MG63 (cell line): ENCODE results near the gene INO80D. TPM values are rescaled to one million over a fixed set of nuclear protein-coding genes. Genes with fewer than 3 reads are reported as not detected.
"Not testable (repeated sequence)": the region's sequence is repeated elsewhere in the genome, so short reads cannot be mapped to it uniquely, and the experiment has no call there.

Source experiments
- DNase-seq: peaks from one replicate; pipeline ENCODE4 v3.0.0-alpha.2; 2020
- H3K27me3 ChIP-seq: fragments of 250-450 bp; sonication (Bioruptor Pico); 2 replicates; pipeline ENCODE4 v1.5.1; 2020; ENCODE audit warnings: mild to moderate bottlenecking, moderate library complexity
- H3K36me3 ChIP-seq: fragments of 250-450 bp; sonication (Bioruptor Pico); 2 replicates; pipeline ENCODE4 v1.5.1; 2020; ENCODE audit warnings: mild to moderate bottlenecking, moderate library complexity
- H3K4me3 ChIP-seq: fragments of 250-450 bp; sonication (Bioruptor Pico); 2 replicates; pipeline ENCODE4 v1.5.1; 2020; ENCODE audit warnings: mild to moderate bottlenecking, moderate library complexity
- H3K9me3 ChIP-seq: fragments of 250-450 bp; sonication (Bioruptor Pico); 2 replicates; pipeline ENCODE4 v1.5.1; 2020; ENCODE audit warnings: mild to moderate bottlenecking, moderate library complexity
- total RNA-seq: library from RNA; depleted of rRNA; stranded (reverse); fragments of >200 nt; shearing (Covaris generic); gene quantifications from 2 replicates; pipeline ENCODE4 v1.2.3, GENCODE V29; 2014; ENCODE audit warnings: low replicate concordance; rRNA removed

The INO80D gene, protein sequence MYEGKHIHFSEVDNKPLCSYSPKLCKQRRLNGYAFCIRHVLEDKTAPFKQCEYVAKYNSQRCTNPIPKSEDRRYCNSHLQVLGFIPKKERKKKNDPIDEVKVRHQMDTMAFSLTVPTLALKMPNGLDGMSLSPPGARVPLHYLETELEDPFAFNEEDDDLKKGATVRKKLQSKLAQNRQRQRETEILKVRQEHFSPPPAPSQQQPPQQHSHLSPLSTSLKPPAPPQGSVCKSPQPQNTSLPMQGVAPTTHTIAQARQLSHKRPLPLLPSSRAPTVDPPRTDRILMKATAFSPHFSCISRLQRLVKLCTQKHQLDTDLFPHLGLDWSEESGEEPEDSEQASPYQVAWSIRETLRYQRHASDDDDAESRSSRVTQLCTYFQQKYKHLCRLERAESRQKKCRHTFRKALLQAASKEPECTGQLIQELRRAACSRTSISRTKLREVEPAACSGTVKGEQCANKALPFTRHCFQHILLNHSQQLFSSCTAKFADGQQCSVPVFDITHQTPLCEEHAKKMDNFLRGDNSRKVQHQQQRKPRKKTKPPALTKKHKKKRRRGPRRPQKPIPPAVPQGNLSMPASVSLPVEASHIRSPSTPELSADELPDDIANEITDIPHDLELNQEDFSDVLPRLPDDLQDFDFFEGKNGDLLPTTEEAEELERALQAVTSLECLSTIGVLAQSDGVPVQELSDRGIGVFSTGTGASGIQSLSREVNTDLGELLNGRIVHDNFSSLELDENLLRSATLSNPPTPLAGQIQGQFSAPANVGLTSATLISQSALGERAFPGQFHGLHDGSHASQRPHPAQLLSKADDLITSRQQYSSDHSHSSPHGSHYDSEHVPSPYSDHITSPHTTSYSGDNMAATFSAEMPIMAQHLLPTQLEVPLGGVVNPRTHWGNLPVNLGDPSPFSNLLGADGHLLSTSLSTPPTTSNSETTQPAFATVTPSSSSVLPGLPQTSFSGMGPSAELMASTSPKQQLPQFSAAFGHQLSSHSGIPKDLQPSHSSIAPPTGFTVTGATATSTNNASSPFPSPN
- 1.1 and 3.5 TPM in 2 replicates for total RNA-seq

DNA sequence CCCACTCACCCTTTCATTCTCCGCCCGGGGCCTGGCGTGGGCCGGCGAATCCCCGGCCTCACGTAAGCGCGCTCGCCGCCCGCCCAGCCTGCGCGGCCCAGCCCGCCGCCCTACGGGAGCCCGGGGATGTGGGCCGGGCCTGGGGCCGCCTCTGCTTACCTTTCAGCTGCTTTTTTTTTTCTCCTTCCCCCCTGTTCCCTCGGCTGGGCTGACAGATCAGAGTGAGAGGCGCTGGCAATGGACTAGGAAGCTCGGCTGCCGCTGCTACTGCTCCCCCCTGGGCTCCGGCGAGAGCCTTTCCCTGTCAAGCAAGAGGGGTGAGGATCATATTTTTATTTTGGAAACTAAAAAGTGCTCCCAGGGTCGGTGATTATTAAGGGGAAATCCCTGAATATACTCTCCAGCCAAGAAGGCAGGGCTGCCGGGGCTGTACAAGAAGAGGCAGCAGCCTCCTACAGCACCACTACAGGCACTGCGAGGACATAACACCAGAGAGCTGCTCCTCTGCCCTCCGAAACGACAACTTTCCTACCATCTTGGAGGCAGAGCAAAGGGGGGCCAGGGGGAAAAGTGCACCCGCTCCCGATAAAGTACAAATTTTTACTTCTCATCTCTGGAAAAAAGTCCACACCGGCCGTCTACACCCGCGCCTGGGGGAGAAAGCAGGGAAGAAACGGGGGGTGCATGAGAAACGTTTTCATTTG, at the start of gene INO80D:
TSS of gene INO80D (minus strand) at position 433 of the 704 bp plus-strand sequence. CDS start 23,158 bp downstream, outside the sequence.
- peak; percentile 80 for DNase-seq
- peaks cover 12% of the 10 kb centered on the region for H3K36me3 ChIP-seq
- no peaks in the 10 kb centered on the region for H3K9me3 ChIP-seq
- peak within 1 kb of the TSS; percentile 64 for H3K4me3 ChIP-seq
- H3K27me3 ChIP-seq: no peaks in the 10 kb centered on the region

GRCh38 chr2:206127656-206128055, 41.7 kb upstream of the INO80D start:
- H3K27me3 ChIP-seq: no peaks in the 10 kb centered on the region

GRCh38 chr2:206125901-206126300, 39.9 kb upstream of the INO80D start:
- Histone ChIP-seq H3K9me3 (no peaks in the 10 kb centered on the region), H3K27me3 (no peaks in the 10 kb centered on the region), H3K4me3 (no peak overlapping the region), H3K36me3 (peaks cover 76% of the 10 kb centered on the region)
- DNase-seq: no peak

More at GRCh38 chr2:206127656-206128055, 41.7 kb upstream of the INO80D start:
- no peak for DNase-seq
- H3K36me3 ChIP-seq: peaks cover 76% of the 10 kb centered on the region
- no peak overlapping the region for H3K4me3 ChIP-seq
- no peaks in the 10 kb centered on the region for H3K9me3 ChIP-seq

GRCh38 chr2:206122569-206122968, 36.6 kb upstream of the INO80D start:
- peaks cover 68% of the 10 kb centered on the region for H3K36me3 ChIP-seq
- DNase-seq, H3K9me3 ChIP-seq, H3K4me3 ChIP-seq, H3K27me3 ChIP-seq: not testable (repeated sequence)

- no peak for DNase-seq
These were observed 30.3 kb upstream of the INO80D start for GRCh38 chr2:206116278-206116677.

DNA sequence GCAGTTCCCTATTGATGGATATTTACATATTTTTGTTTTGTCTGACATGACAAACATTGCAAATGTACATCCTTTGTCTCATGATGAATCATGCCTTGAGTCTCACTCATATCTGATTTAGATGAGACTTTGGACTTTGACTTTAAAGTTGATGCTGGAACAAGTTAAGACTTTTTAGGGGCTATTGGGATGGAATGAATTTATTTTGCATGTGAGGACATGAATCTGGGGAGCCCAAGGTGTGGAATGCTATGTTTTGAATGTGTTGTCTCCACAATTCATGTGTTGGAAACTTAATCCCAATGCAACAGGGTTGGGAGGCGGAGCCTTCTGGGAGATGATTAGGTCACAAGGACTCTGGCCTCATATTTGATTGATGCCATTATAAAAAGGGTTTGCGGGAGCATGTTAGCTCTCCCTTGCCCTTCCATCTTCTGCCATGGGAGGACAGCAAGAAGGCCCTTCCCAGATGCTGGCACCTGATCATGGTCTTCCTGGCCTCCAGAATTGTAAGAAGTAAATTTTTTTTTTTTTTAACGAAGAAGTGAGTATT, 29.1 kb upstream of the INO80D start:
- peaks cover 19% of the 10 kb centered on the region for H3K36me3 ChIP-seq
- H3K27me3 ChIP-seq: no peaks in the 10 kb centered on the region
- H3K4me3 ChIP-seq: no peak overlapping the region
- no peaks in the 10 kb centered on the region for H3K9me3 ChIP-seq
- no peak for DNase-seq

More at GRCh38 chr2:206116278-206116677, 30.3 kb upstream of the INO80D start:
- no peak overlapping the region for H3K4me3 ChIP-seq
- no peaks in the 10 kb centered on the region for H3K27me3 ChIP-seq
- no peaks in the 10 kb centered on the region for H3K9me3 ChIP-seq
- H3K36me3 ChIP-seq: peaks cover 31% of the 10 kb centered on the region

- DNase-seq: no peak
- Histone ChIP-seq H3K4me3 (no peak overlapping the region), H3K27me3 (no peaks in the 10 kb centered on the region), H3K36me3 (peaks cover 14% of the 10 kb centered on the region), H3K9me3 (no peaks in the 10 kb centered on the region)
These were observed 27.0 kb upstream of the INO80D start for GRCh38 chr2:206112846-206113547.

DNA sequence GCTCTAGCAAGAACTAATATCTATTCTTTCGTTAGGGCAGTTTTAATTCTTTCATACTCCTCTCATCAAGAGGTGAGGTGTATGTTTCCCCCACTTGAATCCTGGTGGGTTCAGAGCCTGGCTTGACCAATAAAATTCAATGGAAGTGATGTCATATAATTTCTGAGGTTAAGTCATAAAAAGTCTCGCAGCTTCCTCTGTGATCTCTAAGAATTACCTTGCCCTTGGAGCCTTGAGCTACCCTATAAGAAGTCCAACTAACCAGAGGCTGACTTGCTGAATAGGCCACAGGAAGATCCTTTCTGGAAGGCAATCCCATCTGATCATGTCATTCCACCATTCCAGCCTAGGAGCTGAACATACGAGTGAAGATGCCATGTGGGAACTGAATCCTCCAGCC, 26.1 kb upstream of the INO80D start:
- Histone ChIP-seq H3K9me3 (no peaks in the 10 kb centered on the region), H3K36me3 (peaks cover 12% of the 10 kb centered on the region), H3K4me3 (no peak overlapping the region), H3K27me3 (no peaks in the 10 kb centered on the region)
- no peak for DNase-seq

GRCh38 chr2:206108713-206109112, 22.7 kb upstream of the INO80D start:
- no peak for DNase-seq
- Histone ChIP-seq H3K4me3 (no peak overlapping the region), H3K36me3 (no peaks in the 10 kb centered on the region; the same call in none of the 2 replicates), H3K27me3 (no peaks in the 10 kb centered on the region), H3K9me3 (no peaks in the 10 kb centered on the region; the same call in 1 of the 2 replicates)

- DNase-seq: no peak
These were observed 19.6 kb upstream of the INO80D start for GRCh38 chr2:206105541-206105940.

GRCh38 chr2:206105038-206105437, 19.1 kb upstream of the INO80D start:
- H3K4me3 ChIP-seq: no peak overlapping the region
- no peaks in the 10 kb centered on the region; the same call in 1 of the 2 replicates for H3K9me3 ChIP-seq
- DNase-seq: no peak
- H3K27me3 ChIP-seq: no peaks in the 10 kb centered on the region
- H3K36me3 ChIP-seq: no peaks in the 10 kb centered on the region; the same call in none of the 2 replicates

More at GRCh38 chr2:206105541-206105940, 19.6 kb upstream of the INO80D start:
- no peaks in the 10 kb centered on the region; the same call in 1 of the 2 replicates for H3K9me3 ChIP-seq
- no peaks in the 10 kb centered on the region for H3K27me3 ChIP-seq
- H3K4me3 ChIP-seq: no peak overlapping the region
- H3K36me3 ChIP-seq: no peaks in the 10 kb centered on the region; the same call in none of the 2 replicates

DNA sequence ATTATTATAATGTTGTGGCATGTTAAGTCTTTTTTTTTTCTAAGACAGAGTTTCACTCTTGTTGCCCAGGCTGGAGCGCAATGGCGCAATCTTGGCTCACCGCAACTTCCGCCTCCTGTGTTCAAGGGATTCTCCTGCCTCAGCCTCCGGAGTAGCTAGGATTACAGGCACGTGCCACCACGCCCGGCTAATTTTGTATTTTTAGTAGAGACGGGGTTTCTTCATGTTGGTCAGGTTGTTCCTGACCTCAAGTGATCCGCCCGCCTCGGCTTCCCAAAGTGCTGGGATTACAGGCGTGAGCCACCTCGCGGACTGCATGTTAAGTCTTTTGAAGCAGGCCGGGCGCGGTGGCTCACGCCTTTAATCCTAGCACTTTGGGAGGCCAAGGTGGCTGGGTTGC, 12.9 kb upstream of the INO80D start:
- not testable (repeated sequence) for DNase-seq

DNA sequence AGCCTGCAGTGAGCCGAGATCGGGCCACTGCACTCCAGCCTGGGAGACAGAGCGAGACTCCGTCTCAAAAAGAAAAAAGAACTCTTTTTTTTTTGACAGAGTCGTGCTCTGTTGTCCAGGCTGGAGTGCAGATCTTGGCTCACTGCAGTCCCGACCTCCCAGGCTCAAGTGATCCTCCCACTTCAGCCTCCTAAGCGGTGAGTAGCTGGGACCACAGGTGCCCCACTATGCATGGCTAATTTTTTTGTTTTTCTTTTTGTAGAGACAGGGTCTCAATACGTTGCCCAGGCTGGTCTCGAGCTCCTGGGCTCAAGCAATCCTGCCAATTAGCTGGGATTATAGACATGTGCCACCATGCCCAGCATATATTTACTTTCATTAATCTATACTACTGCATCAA, 12.5 kb upstream of the INO80D start:
- H3K27me3 ChIP-seq: no peaks in the 10 kb centered on the region
- no peak overlapping the region for H3K4me3 ChIP-seq
- no peak for DNase-seq
- H3K36me3 ChIP-seq: no peaks in the 10 kb centered on the region
- H3K9me3 ChIP-seq: no peaks in the 10 kb centered on the region

More for the DNA sequence above, 12.9 kb upstream of the INO80D start:
- H3K27me3 ChIP-seq, H3K4me3 ChIP-seq, H3K9me3 ChIP-seq, H3K36me3 ChIP-seq: not testable (repeated sequence)

GRCh38 chr2:206096876-206097275, 10.9 kb upstream of the INO80D start:
- no peak overlapping the region for H3K4me3 ChIP-seq
- DNase-seq: no peak
- no peaks in the 10 kb centered on the region for H3K9me3 ChIP-seq
- H3K27me3 ChIP-seq: no peaks in the 10 kb centered on the region
- no peaks in the 10 kb centered on the region for H3K36me3 ChIP-seq

GRCh38 chr2:206095536-206096332, 9.8 kb upstream of the INO80D start:
- no peak for DNase-seq
- H3K9me3 ChIP-seq: no peaks in the 10 kb centered on the region
- H3K36me3 ChIP-seq: peaks cover under 1% of the 10 kb centered on the region; the same call in 1 of the 2 replicates
- H3K4me3 ChIP-seq: no peak overlapping the region
- no peaks in the 10 kb centered on the region for H3K27me3 ChIP-seq
